SK-N-SH (cell line): ENCODE data around the gene FGFRL1. TPM values are rescaled to one million over a fixed set of nuclear protein-coding genes. Genes with fewer than 3 reads are reported as not detected.

Experiments
- CTCF ChIA-PET: fragments of 300-600, 350-600 bp; formaldehyde crosslinking; extraction: SDS; loops from one replicate; lab custom pipeline; 2021; lab: Yijun Ruan, JAX
- POLR2A ChIA-PET: fragments of 350-600 bp; sonication (Branson Sonifier 250); formaldehyde crosslinking; extraction: SDS; loops from one replicate; lab custom pipeline; 2020; ENCODE audit warnings: antibody characterized with exemption, inconsistent platforms; lab: Yijun Ruan, JAX
- DNase-seq: peaks from one replicate; pipeline ENCODE4 v3.0.0; 2012
- H2AFZ ChIP-seq: fragments of 200-600 bp; sonication (generic); 2 replicates; pipeline ENCODE4 v1.8.1; 2016; ENCODE audit warnings: antibody characterized with exemption, mild to moderate bottlenecking, low read depth
- H3F3A ChIP-seq: fragments of 200-600 bp; sonication (generic); replicated peaks from 2 replicates; pipeline ENCODE3; 2016; ENCODE audit warnings: antibody characterized with exemption, mild to moderate bottlenecking; ENCODE audit not compliant: insufficient read depth
- H3K27ac ChIP-seq, 2 experiments: fragments of 200-500 bp in 1 of 2; fragments of 200-600 bp in 1 of 2; sonication (Bioruptor generic) in 1 of 2; sonication (generic), shearing (Covaris generic) in 1 of 2; 2 replicates each; pipeline versions ENCODE4 v1.5.1 to v1.6.1; 2014 to 2016; ENCODE audit warnings: low read depth in 2 of 2, inconsistent platforms in 1 of 2, low read length in 1 of 2, mild to moderate bottlenecking in 1 of 2, mixed read lengths in 1 of 2
- H3K27me3 ChIP-seq: fragments of 200-600 bp; sonication (generic), shearing (Covaris generic); 2 replicates; pipeline ENCODE4 v1.6.1; 2016; ENCODE audit warnings: mixed run types; ENCODE audit not compliant: insufficient read depth
- H3K36me3 ChIP-seq, 2 experiments: fragments of 200-500 bp in 1 of 2; fragments of 200-600 bp in 1 of 2; sonication (Bioruptor generic) in 1 of 2; sonication (generic) in 1 of 2; replicated peaks in 1 of 2; 2 replicates each; pipeline versions ENCODE3 to v1.5.1; 2014 to 2016; ENCODE audit warnings: low read length in 1 of 2, mild to moderate bottlenecking in 1 of 2; ENCODE audit not compliant: insufficient read depth in 2 of 2, control insufficient read depth in 1 of 2
- H3K4me1 ChIP-seq, 2 experiments: fragments of 200-500 bp in 1 of 2; fragments of 200-600 bp in 1 of 2; sonication (Bioruptor generic) in 1 of 2; sonication (generic), shearing (Covaris generic) in 1 of 2; 2 replicates each; pipeline versions ENCODE4 v1.5.1 to v1.6.1; 2014 to 2016; ENCODE audit warnings: low read depth in 1 of 2, low read length in 1 of 2, mixed run types in 1 of 2; ENCODE audit not compliant: insufficient read depth in 2 of 2, control insufficient read depth in 1 of 2
- H3K4me2 ChIP-seq: fragments of 200-600 bp; sonication (generic), shearing (Covaris generic); 2 replicates; pipeline ENCODE4 v1.6.1; 2017; ENCODE audit warnings: mixed run types
- H3K4me3 ChIP-seq, 2 experiments: fragments of 200-500 bp in 1 of 2; fragments of 200-600 bp in 1 of 2; sonication (Bioruptor generic) in 1 of 2; sonication (generic), shearing (Covaris generic) in 1 of 2; 2 replicates each; pipeline versions ENCODE4 v1.5.1 to v1.8.1; 2014 to 2016; ENCODE audit warnings: low read depth in 2 of 2, inconsistent platforms in 1 of 2, low read length in 1 of 2, mild to moderate bottlenecking in 1 of 2, mixed read lengths in 1 of 2, moderate library complexity in 1 of 2
- H3K79me2 ChIP-seq: fragments of 200-600 bp; sonication (generic); 2 replicates; pipeline ENCODE4 v1.8.1; 2017; ENCODE audit warnings: mild to moderate bottlenecking; ENCODE audit not compliant: insufficient read depth
- H3K9ac ChIP-seq: fragments of 200-600 bp; sonication (generic); 2 replicates; pipeline ENCODE4 v1.6.1; 2017; ENCODE audit warnings: mixed run types
- H3K9me2 ChIP-seq: fragments of 200-600 bp; sonication (generic); 2 replicates; pipeline ENCODE4 v1.6.1; 2017; ENCODE audit warnings: mixed run types
- H3K9me3 ChIP-seq: fragments of 200-600 bp; sonication (generic); 2 replicates; pipeline ENCODE4 v1.6.1; 2017; ENCODE audit warnings: mixed run types, mild to moderate bottlenecking, moderate library complexity
- H4K20me1 ChIP-seq: fragments of 200-600 bp; sonication (generic); 2 replicates; pipeline ENCODE4 v1.6.1; 2017; ENCODE audit warnings: mild to moderate bottlenecking, mixed run types; ENCODE audit not compliant: insufficient read depth
- ELF1 ChIP-seq: IDR thresholded peaks from 2 replicates; pipeline ENCODE4 v1.4.0; 2012
- EZH2phosphoT487 ChIP-seq: fragments of 200-600 bp; sonication (generic); IDR thresholded peaks from 2 replicates; pipeline ENCODE4 v1.6.1; 2017; ENCODE audit warnings: low read depth, mixed run types, mild to moderate bottlenecking, antibody characterized with exemption, moderate library complexity, borderline replicate concordance
- FOSL2 ChIP-seq: IDR thresholded peaks from 2 replicates; pipeline ENCODE4 v1.4.0; 2012; ENCODE audit warnings: low read depth, mild to moderate bottlenecking, moderate library complexity, borderline replicate concordance
- FOXM1 ChIP-seq: IDR thresholded peaks from 2 replicates; pipeline ENCODE4 v1.4.0; 2012; ENCODE audit warnings: low read depth, mild to moderate bottlenecking
- GABPA ChIP-seq: IDR thresholded peaks from 2 replicates; pipeline ENCODE4 v1.4.0; 2012; ENCODE audit warnings: low read depth, mild to moderate bottlenecking
- GATA2 ChIP-seq: sonication (generic); formaldehyde crosslinking; IDR thresholded peaks from 2 replicates; pipeline ENCODE4 v1.5.0; 2020; ENCODE audit warnings: mild to moderate bottlenecking, missing genetic modification reagents
- JUND ChIP-seq: IDR thresholded peaks from 2 replicates; pipeline ENCODE4 v1.4.0; 2012
- MEF2A ChIP-seq: IDR thresholded peaks from 2 replicates; pipeline ENCODE4 v1.4.0; 2012; ENCODE audit warnings: low read depth, borderline replicate concordance
- NFIC ChIP-seq: IDR thresholded peaks from 2 replicates; pipeline ENCODE4 v1.4.0; 2012; ENCODE audit warnings: borderline replicate concordance
- POLR2AphosphoS5 ChIP-seq: IDR thresholded peaks from 2 replicates; pipeline ENCODE4 v1.6.1; 2012; ENCODE audit warnings: low read depth, low read length
- RAD21 ChIP-seq: IDR thresholded peaks from 2 replicates; pipeline ENCODE4 v1.6.1; 2012; ENCODE audit warnings: mild to moderate bottlenecking, low read length
- SIN3A ChIP-seq: IDR thresholded peaks from 2 replicates; pipeline ENCODE4 v1.6.1; 2012; ENCODE audit warnings: low read depth, mild to moderate bottlenecking, low read length, moderate library complexity, borderline replicate concordance
- TCF12 ChIP-seq: IDR thresholded peaks from 2 replicates; pipeline ENCODE4 v1.4.0; 2012
- TEAD4 ChIP-seq: IDR thresholded peaks from 2 replicates; pipeline ENCODE4 v1.4.0; 2012; ENCODE audit warnings: mild to moderate bottlenecking, borderline replicate concordance; ENCODE audit not compliant: insufficient read depth
- YY1 ChIP-seq: IDR thresholded peaks from 2 replicates; pipeline ENCODE4 v1.4.0; 2012; ENCODE audit warnings: low read depth, mild to moderate bottlenecking
- WGBS: methylation state at CpG from one replicate; pipeline ENCODE4 v1.1.6; 2017; ENCODE audit warnings: low lambda C conversion rate; 5-methylcytosine and 5-hydroxymethylcytosine counted together
- polyA plus RNA-seq, 3 experiments: library from polyadenylated mRNA; depleted of rRNA; stranded (reverse); fragments of >200 nt; gene quantifications; 2 replicates each; pipeline ENCODE4 v1.2.3, GENCODE V29; 2012
- TF ChIP-seq, protein P1 (sequence below): fragments of 150-350 bp; IDR thresholded peaks from 2 replicates; pipeline ENCODE4 v1.6.1; 2016; ENCODE audit warnings: mild to moderate bottlenecking, low read depth, low read length
- TF ChIP-seq, protein P2 (sequence below): IDR thresholded peaks from 2 replicates; pipeline ENCODE4; 2012

Gene FGFRL1
- polyA plus RNA-seq, 1 of the 3 experiments (the other 2 are of a cell fraction) = 22.5 TPM

- H3K36me3 ChIP-seq = peaks cover 0 to 4% of the 10 kb centered on the region in 2 experiments
- H3F3A ChIP-seq = peaks cover 8% of the 10 kb centered on the region
- no peak overlapping the region for H3K9ac ChIP-seq
- WGBS = 80% methylated on average over 5 of the region's 26 CpGs
- no peaks in the 10 kb centered on the region for H4K20me1 ChIP-seq
- TF ChIP-seq GABPA (no peak), FOXM1 (no peak), JUND (no peak)
- no peak overlapping the region for H3K4me2 ChIP-seq
- H3K27ac ChIP-seq = no peak overlapping the region
- no peak overlapping the region for H3K4me3 ChIP-seq
- ChIA-PET POLR2A (no interaction called here), CTCF (no interaction called here)
- no peaks in the 10 kb centered on the region for H3K9me2 ChIP-seq
- H2AFZ ChIP-seq = no peak overlapping the region
- H3K79me2 ChIP-seq = no peaks in the 10 kb centered on the region
- peaks cover 7% of the 10 kb centered on the region; the same call in 1 of the 2 replicates for H3K27me3 ChIP-seq
- no peaks in the 10 kb centered on the region; a peak in 1 of 4 replicates for H3K4me1 ChIP-seq
- H3K9me3 ChIP-seq = no peaks in the 10 kb centered on the region
- DNase-seq = no peak
Observed at GRCh38 chr4:1027219-1027914, 15.9 kb downstream of the FGFRL1 start.

GRCh38 chr4:1027915-1028238, 16.5 kb downstream of the FGFRL1 start:
- H2AFZ ChIP-seq = no peak overlapping the region
- CTCF ChIA-PET = no interaction called here

More at GRCh38 chr4:1027915-1028238, 16.5 kb downstream of the FGFRL1 start:
- Histone ChIP-seq H4K20me1 (no peaks in the 10 kb centered on the region), H3F3A (peaks cover 8% of the 10 kb centered on the region), H3K9ac (no peak overlapping the region), H3K36me3 (peaks cover 0 to 4% of the 10 kb centered on the region in 2 experiments), H3K79me2 (no peaks in the 10 kb centered on the region), H3K9me3 (no peaks in the 10 kb centered on the region), H3K27me3 (peaks cover 8% of the 10 kb centered on the region; the same call in 1 of the 2 replicates), H3K4me2 (no peak overlapping the region), H3K4me3 (no peak overlapping the region), H3K27ac (no peak overlapping the region), H3K9me2 (no peaks in the 10 kb centered on the region), H3K4me1 (no peaks in the 10 kb centered on the region; a peak in 1 of 4 replicates)
- POLR2A ChIA-PET = no interaction called here
- WGBS = no CpG with 5 or more reads among the region's 9 CpGs
- TF ChIP-seq GABPA = no peak
- TF ChIP-seq POLR2AphosphoS5 = no peak
- TF ChIP-seq SIN3A = no peak
- TF ChIP-seq MEF2A = no peak
- TF ChIP-seq ELF1 = no peak
- no peak for TF ChIP-seq GATA2
- TF ChIP-seq TEAD4 = no peak
- TF ChIP-seq JUND = no peak
- TF ChIP-seq, protein P1, sequence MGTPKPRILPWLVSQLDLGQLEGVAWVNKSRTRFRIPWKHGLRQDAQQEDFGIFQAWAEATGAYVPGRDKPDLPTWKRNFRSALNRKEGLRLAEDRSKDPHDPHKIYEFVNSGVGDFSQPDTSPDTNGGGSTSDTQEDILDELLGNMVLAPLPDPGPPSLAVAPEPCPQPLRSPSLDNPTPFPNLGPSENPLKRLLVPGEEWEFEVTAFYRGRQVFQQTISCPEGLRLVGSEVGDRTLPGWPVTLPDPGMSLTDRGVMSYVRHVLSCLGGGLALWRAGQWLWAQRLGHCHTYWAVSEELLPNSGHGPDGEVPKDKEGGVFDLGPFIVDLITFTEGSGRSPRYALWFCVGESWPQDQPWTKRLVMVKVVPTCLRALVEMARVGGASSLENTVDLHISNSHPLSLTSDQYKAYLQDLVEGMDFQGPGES = no peak
- TF ChIP-seq, protein P2, sequence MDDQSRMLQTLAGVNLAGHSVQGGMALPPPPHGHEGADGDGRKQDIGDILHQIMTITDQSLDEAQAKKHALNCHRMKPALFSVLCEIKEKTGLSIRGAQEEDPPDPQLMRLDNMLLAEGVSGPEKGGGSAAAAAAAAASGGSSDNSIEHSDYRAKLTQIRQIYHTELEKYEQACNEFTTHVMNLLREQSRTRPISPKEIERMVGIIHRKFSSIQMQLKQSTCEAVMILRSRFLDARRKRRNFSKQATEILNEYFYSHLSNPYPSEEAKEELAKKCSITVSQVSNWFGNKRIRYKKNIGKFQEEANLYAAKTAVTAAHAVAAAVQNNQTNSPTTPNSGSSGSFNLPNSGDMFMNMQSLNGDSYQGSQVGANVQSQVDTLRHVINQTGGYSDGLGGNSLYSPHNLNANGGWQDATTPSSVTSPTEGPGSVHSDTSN = no peak
- TF ChIP-seq EZH2phosphoT487 = no peak
- no peak for TF ChIP-seq FOSL2
- no peak for TF ChIP-seq YY1
- TF ChIP-seq TCF12 = no peak
- no peak for TF ChIP-seq RAD21
- TF ChIP-seq NFIC = no peak
- no peak for DNase-seq
